ENCODE measurements around the gene PTPRD. TPM values are rescaled to one million over a fixed set of nuclear protein-coding genes. Genes with fewer than 3 reads are reported as not detected.

PTPRD gene
- total RNA-seq, 1 experiment from 2014 or later = not detected

GRCh38 chr9:8576741-8577140, 2036.1 kb downstream of the PTPRD start:
- H3K4me1 ChIP-seq (ENCODE audit: insufficient read depth, low read length, poor library complexity, severe bottlenecking) = no peaks in the 10 kb centered on the region
- intact Hi-C loops (cut with micrococcal nuclease; ENCODE audit: unreplicated experiment) = no loop called here
- TF ChIP-seq EZH2 (IDR thresholded peaks at IDR 0.05; ENCODE audit: borderline replicate concordance, low read depth, low read length, poor library complexity, severe bottlenecking) = no peak
- no peak for TF ChIP-seq CTCF (conservative IDR thresholded peaks at IDR 0.05; ENCODE audit: low read depth, low read length)
- no peak overlapping the region for H3K4me3 ChIP-seq (ENCODE audit: low read depth, low read length, poor library complexity, severe bottlenecking)
- H3K9me3 ChIP-seq (ENCODE audit: low read depth, low read length, poor library complexity, severe bottlenecking) = no peaks in the 10 kb centered on the region
- H3K36me3 ChIP-seq (ENCODE audit: insufficient read depth, low read length, poor library complexity, severe bottlenecking) = no peaks in the 10 kb centered on the region
- POLR2A ChIA-PET (ENCODE audit: low non-redundant PET) = no interaction called here
- no TSS peak for BruUV-seq (replicated peaks)
- no peak overlapping the region for H3K27ac ChIP-seq (ENCODE audit: low read depth, low read length, poor library complexity, severe bottlenecking)
- peaks cover 23% of the 10 kb centered on the region for H3K27me3 ChIP-seq (replicated peaks; ENCODE audit: insufficient read depth, low read depth, low read length, poor library complexity)
- CTCF ChIA-PET = no interaction called here
- no peak for DNase-seq (ENCODE audit: low spot score)

GRCh38 chr9:8574846-8575245, 2038.0 kb downstream of the PTPRD start:
- POLR2A ChIA-PET (ENCODE audit: low non-redundant PET) = no interaction called here
- Histone ChIP-seq H3K27me3 (replicated peaks; ENCODE audit: insufficient read depth, low read depth, low read length, poor library complexity) (peaks cover 20% of the 10 kb centered on the region), H3K9me3 (ENCODE audit: low read depth, low read length, poor library complexity, severe bottlenecking) (no peaks in the 10 kb centered on the region), H3K27ac (ENCODE audit: low read depth, low read length, poor library complexity, severe bottlenecking) (no peak overlapping the region), H3K36me3 (ENCODE audit: insufficient read depth, low read length, poor library complexity, severe bottlenecking) (no peaks in the 10 kb centered on the region), H3K4me1 (ENCODE audit: insufficient read depth, low read length, poor library complexity, severe bottlenecking) (no peaks in the 10 kb centered on the region), H3K4me3 (ENCODE audit: low read depth, low read length, poor library complexity, severe bottlenecking) (no peak overlapping the region)
- intact Hi-C loops (cut with micrococcal nuclease; ENCODE audit: unreplicated experiment) = no loop called here
- no peak for DNase-seq (ENCODE audit: low spot score)
- CTCF ChIA-PET = no interaction called here
- TF ChIP-seq EZH2 (IDR thresholded peaks at IDR 0.05; ENCODE audit: borderline replicate concordance, low read depth, low read length, poor library complexity, severe bottlenecking) (no peak), CTCF (conservative IDR thresholded peaks at IDR 0.05; ENCODE audit: low read depth, low read length) (no peak)
- BruUV-seq (replicated peaks) = no TSS peak

GRCh38 chr9:8572209-8572608, 2040.6 kb downstream of the PTPRD start:
- TF ChIP-seq CTCF (conservative IDR thresholded peaks at IDR 0.05; ENCODE audit: low read depth, low read length) = no peak
- no peak for TF ChIP-seq EZH2 (IDR thresholded peaks at IDR 0.05; ENCODE audit: borderline replicate concordance, low read depth, low read length, poor library complexity, severe bottlenecking)
- BruUV-seq (replicated peaks) = no TSS peak
- POLR2A ChIA-PET (ENCODE audit: low non-redundant PET) = no interaction called here

More at GRCh38 chr9:8572209-8572608, 2040.6 kb downstream of the PTPRD start:
- Histone ChIP-seq H3K27ac (ENCODE audit: low read depth, low read length, poor library complexity, severe bottlenecking) (no peak overlapping the region), H3K27me3 (replicated peaks; ENCODE audit: insufficient read depth, low read depth, low read length, poor library complexity) (peaks cover 6% of the 10 kb centered on the region), H3K9me3 (ENCODE audit: low read depth, low read length, poor library complexity, severe bottlenecking) (no peaks in the 10 kb centered on the region), H3K36me3 (ENCODE audit: insufficient read depth, low read length, poor library complexity, severe bottlenecking) (no peaks in the 10 kb centered on the region), H3K4me1 (ENCODE audit: insufficient read depth, low read length, poor library complexity, severe bottlenecking) (no peaks in the 10 kb centered on the region), H3K4me3 (ENCODE audit: low read depth, low read length, poor library complexity, severe bottlenecking) (no peak overlapping the region)
- CTCF ChIA-PET = no interaction called here
- DNase-seq (ENCODE audit: low spot score) = no peak
- intact Hi-C loops (cut with micrococcal nuclease; ENCODE audit: unreplicated experiment) = no loop called here
